ENCODE results near the gene TRIP6. TPM values are rescaled to one million over a fixed set of nuclear protein-coding genes. Genes with fewer than 3 reads are reported as not detected.

The TRIP6 gene
- total RNA-seq = 112 and 117 TPM in 2 replicates

- H3K4me3 ChIP-seq (ENCODE audit: low read depth, low read length) = peak within 1 kb of the TSS; percentile 75
- TF ChIP-seq CTCF (conservative IDR thresholded peaks at IDR 0.05; ENCODE audit: low read depth, low read length) = no peak
- DNase-seq (ENCODE audit: low read depth) = no peak
Measured at GRCh38 chr7:100867040-100867775, at the start of gene TRIP6. TRIP6 (plus strand) TSS chr7:100867387; CDS start chr7:100867498, 111 bp downstream.

- no peak for TF ChIP-seq CTCF (conservative IDR thresholded peaks at IDR 0.05; ENCODE audit: low read depth, low read length)
- H3K4me3 ChIP-seq (ENCODE audit: low read depth, low read length) = no peak overlapping the region
- no peak for DNase-seq (ENCODE audit: low read depth)
Measured at GRCh38 chr7:100818366-100818765, 48.8 kb upstream of the TRIP6 start.

GRCh38 chr7:100818825-100819224, 48.4 kb upstream of the TRIP6 start:
- no peak for TF ChIP-seq CTCF (conservative IDR thresholded peaks at IDR 0.05; ENCODE audit: low read depth, low read length)
- no peak for DNase-seq (ENCODE audit: low read depth)
- H3K4me3 ChIP-seq (ENCODE audit: low read depth, low read length) = no peak overlapping the region

GRCh38 chr7:100819586-100819985, 47.6 kb upstream of the TRIP6 start:
- no peak overlapping the region for H3K4me3 ChIP-seq (ENCODE audit: low read depth, low read length)
- TF ChIP-seq CTCF (conservative IDR thresholded peaks at IDR 0.05; ENCODE audit: low read depth, low read length) = no peak

GRCh38 chr7:100822236-100823139, 44.7 kb upstream of the TRIP6 start:
- no peak for DNase-seq (ENCODE audit: low read depth)
- no peak overlapping the region for H3K4me3 ChIP-seq (ENCODE audit: low read depth, low read length)
- no peak for TF ChIP-seq CTCF (conservative IDR thresholded peaks at IDR 0.05; ENCODE audit: low read depth, low read length)

More at GRCh38 chr7:100819586-100819985, 47.6 kb upstream of the TRIP6 start:
- no peak for DNase-seq (ENCODE audit: low read depth)

GRCh38 chr7:100823140-100823525, 44.1 kb upstream of the TRIP6 start:
- H3K4me3 ChIP-seq (ENCODE audit: low read depth, low read length) = no peak overlapping the region
- DNase-seq (ENCODE audit: low read depth) = no peak
- TF ChIP-seq CTCF (conservative IDR thresholded peaks at IDR 0.05; ENCODE audit: low read depth, low read length) = no peak

All from epithelial cell of proximal tubule (primary cell).